Activated T-cell treated with anti-CD3 and anti-CD28 coated beads, Interleukin-2, amount 50 U/mL, for 4 hours (primary cell): ENCODE measurements around the gene UGGT1. TPM values are rescaled to one million over a fixed set of nuclear protein-coding genes. Genes with fewer than 3 reads are reported as not detected.
"Not testable (repeated sequence)": the region's sequence is repeated elsewhere in the genome, so short reads cannot be mapped to it uniquely, and the experiment has no call there.

ENCODE experiments used
- ATAC-seq, 2 donors: fragments of 200-7000 bp; cut with Tn5 transposase; one replicate each; pipeline ENCODE4 v1.10.0; 2021
- DNase-seq: peaks from one replicate; pipeline ENCODE4 v3.0.0-alpha.2; 2020
- H3K27me3 Mint-ChIP-seq: one replicate; pipeline ENCODE4 v1.8.0; 2021; ENCODE audit warnings: low read depth, mixed read lengths
- H3K36me3 Mint-ChIP-seq: one replicate; pipeline ENCODE4 v1.8.0; 2022; ENCODE audit warnings: mixed read lengths; ENCODE audit not compliant: insufficient read depth
- H3K4me1 Mint-ChIP-seq: one replicate; pipeline ENCODE4 v1.8.0; 2021; ENCODE audit warnings: low read depth, mixed read lengths
- H3K4me3 Mint-ChIP-seq: one replicate; pipeline ENCODE4 v1.8.0; 2021; ENCODE audit warnings: mild to moderate bottlenecking, moderate library complexity, mixed read lengths
- H3K9me3 Mint-ChIP-seq: one replicate; pipeline ENCODE4 v1.8.0; 2021; ENCODE audit warnings: mixed read lengths
- total RNA-seq, 3 donors: library from RNA; stranded (reverse); gene quantifications; one replicate each; pipeline ENCODE4 v1.2.1, GENCODE V29; 2021

Gene UGGT1
- total RNA-seq, 3 donors from 2014 or later: 49.9 to 59.1 (median 58.7) TPM

DNA sequence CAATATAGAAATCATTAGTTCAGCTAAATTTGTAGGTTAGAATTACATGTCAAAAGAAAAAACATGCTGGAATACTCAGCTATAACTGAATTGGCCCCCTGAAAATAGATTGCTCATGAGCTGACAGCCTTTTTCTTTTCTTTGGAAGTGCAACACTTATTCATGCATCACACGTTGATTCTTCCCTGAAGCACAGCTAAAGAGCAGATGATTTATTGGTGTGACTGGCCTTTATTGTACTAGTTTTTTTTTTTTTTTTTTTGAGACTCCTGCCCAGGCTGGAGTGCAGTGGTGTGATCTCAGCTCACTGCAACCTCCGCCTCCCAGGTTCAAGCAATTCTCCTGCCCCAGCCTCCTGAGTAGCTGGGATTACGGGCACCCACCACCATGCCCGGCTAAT lies 83.1 kb downstream of the UGGT1 start:
- H3K36me3 Mint-ChIP-seq: peaks cover 61% of the 10 kb centered on the region
- not testable (repeated sequence) for ATAC-seq, H3K4me1 Mint-ChIP-seq, H3K4me3 Mint-ChIP-seq, H3K27me3 Mint-ChIP-seq, DNase-seq, H3K9me3 Mint-ChIP-seq

- Mint-ChIP-seq H3K4me1 (no peaks in the 10 kb centered on the region), H3K27me3 (no peaks in the 10 kb centered on the region), H3K36me3 (peaks cover 67% of the 10 kb centered on the region), H3K4me3 (no peak overlapping the region), H3K9me3 (no peaks in the 10 kb centered on the region)
- DNase-seq (no peak), ATAC-seq (no peak)
Measured at GRCh38 chr2:128177315-128177714, 86.3 kb downstream of the UGGT1 start.

- Mint-ChIP-seq H3K4me3 (no peak overlapping the region), H3K4me1 (no peaks in the 10 kb centered on the region), H3K36me3 (peaks cover 66% of the 10 kb centered on the region), H3K27me3 (no peaks in the 10 kb centered on the region), H3K9me3 (no peaks in the 10 kb centered on the region)
- ATAC-seq (no peak), DNase-seq (no peak)
Measured at GRCh38 chr2:128178149-128178649, 87.2 kb downstream of the UGGT1 start.

DNA sequence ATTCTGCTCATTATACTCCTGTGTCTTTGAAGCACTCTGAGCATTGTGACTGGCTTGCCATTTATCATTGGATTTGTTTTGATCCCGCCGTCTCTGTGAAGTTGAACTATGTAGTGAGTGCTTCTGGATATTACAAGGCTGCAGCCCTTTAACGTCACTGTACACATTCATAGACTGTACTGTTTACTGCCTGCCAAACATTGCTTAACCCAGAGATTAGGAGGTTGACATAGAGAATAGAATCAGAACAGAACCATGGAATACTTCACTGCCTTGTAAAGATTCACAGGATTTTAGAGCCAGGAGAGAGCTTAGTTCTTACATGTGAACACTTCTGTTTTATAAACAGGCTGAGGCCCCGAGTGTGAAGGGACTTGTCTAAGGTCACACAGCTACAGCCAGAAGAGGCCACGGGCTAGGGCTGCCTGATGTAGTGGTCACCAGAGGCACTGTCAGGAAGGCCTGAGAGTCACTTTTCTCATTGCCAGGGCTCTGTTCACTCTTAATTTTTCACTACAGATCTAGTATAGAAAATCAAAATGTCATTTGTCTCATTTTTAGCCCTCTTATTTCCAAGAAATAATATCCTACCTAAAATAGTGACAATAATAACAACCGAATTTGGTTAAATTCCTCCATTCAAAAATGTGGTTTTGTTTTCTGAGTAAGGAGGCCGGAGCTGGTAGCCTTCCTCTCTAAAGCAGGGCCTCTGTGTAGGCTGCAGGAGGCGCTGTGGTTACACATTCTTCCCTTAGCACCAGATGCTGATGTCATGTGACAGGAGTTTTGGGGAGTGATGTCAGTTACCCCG lies 87.9 kb downstream of the UGGT1 start:
- no peaks in the 10 kb centered on the region for H3K9me3 Mint-ChIP-seq
- H3K4me1 Mint-ChIP-seq: no peaks in the 10 kb centered on the region
- H3K36me3 Mint-ChIP-seq: peaks cover 66% of the 10 kb centered on the region
- ATAC-seq (peak; percentile 67 to 78), DNase-seq (peak; percentile 17)
- no peaks in the 10 kb centered on the region for H3K27me3 Mint-ChIP-seq
- H3K4me3 Mint-ChIP-seq: no peak overlapping the region

GRCh38 chr2:128179461-128179755 lies 88.4 kb downstream of the UGGT1 start:
- Mint-ChIP-seq H3K27me3 (no peaks in the 10 kb centered on the region), H3K36me3 (peaks cover 71% of the 10 kb centered on the region), H3K4me3 (no peak overlapping the region), H3K9me3 (no peaks in the 10 kb centered on the region), H3K4me1 (no peaks in the 10 kb centered on the region)
- no peak for DNase-seq
- no peak for ATAC-seq

DNA sequence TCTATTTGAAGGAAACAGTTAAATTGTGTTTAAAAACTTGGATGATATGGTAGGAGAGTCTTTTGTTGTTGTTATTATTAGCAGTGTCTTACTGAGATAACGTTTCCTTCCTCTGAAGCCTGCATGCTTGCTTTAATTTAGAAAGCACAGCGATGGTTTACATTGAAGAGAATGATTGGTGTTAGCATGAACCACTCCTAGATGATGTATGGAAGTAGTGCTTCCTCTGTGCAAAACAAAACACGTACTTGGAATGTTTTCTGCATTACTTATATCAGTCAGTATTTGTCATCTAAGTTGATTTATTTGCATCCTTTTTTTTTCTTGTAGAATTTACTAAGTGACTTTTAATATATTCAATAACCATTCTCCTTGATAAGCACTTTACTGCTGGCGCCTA lies 89.0 kb downstream of the UGGT1 start:
- DNase-seq: no peak
- no peaks in the 10 kb centered on the region for H3K9me3 Mint-ChIP-seq
- no peaks in the 10 kb centered on the region for H3K27me3 Mint-ChIP-seq
- ATAC-seq: no peak
- peaks cover 70% of the 10 kb centered on the region for H3K36me3 Mint-ChIP-seq
- no peaks in the 10 kb centered on the region for H3K4me1 Mint-ChIP-seq
- no peak overlapping the region for H3K4me3 Mint-ChIP-seq

- peaks cover 53% of the 10 kb centered on the region for H3K36me3 Mint-ChIP-seq
- DNase-seq: no peak
- H3K9me3 Mint-ChIP-seq: no peaks in the 10 kb centered on the region
Measured at GRCh38 chr2:128185576-128185975, 94.6 kb downstream of the UGGT1 start.

GRCh38 chr2:128187032-128187654 lies 96.1 kb downstream of the UGGT1 start:
- ATAC-seq (no peak), DNase-seq (no peak)
- no peak overlapping the region for H3K4me3 Mint-ChIP-seq
- no peaks in the 10 kb centered on the region for H3K27me3 Mint-ChIP-seq
- peaks cover 57% of the 10 kb centered on the region for H3K36me3 Mint-ChIP-seq
- H3K9me3 Mint-ChIP-seq: no peaks in the 10 kb centered on the region
- no peaks in the 10 kb centered on the region for H3K4me1 Mint-ChIP-seq

More at GRCh38 chr2:128185576-128185975, 94.6 kb downstream of the UGGT1 start:
- no peak for ATAC-seq
- Mint-ChIP-seq H3K4me3 (no peak overlapping the region), H3K4me1 (no peaks in the 10 kb centered on the region), H3K27me3 (no peaks in the 10 kb centered on the region)

- DNase-seq (no peak), ATAC-seq (peak; percentile 6 to 32)
- Mint-ChIP-seq H3K9me3 (no peaks in the 10 kb centered on the region), H3K4me3 (no peak overlapping the region), H3K36me3 (peaks cover 22% of the 10 kb centered on the region), H3K4me1 (peaks cover 31% of the 10 kb centered on the region), H3K27me3 (no peaks in the 10 kb centered on the region)
Measured at GRCh38 chr2:128195435-128195984, 104.5 kb downstream of the UGGT1 start.

GRCh38 chr2:128196026-128196425 lies 105.0 kb downstream of the UGGT1 start:
- no peak overlapping the region for H3K4me3 Mint-ChIP-seq
- no peaks in the 10 kb centered on the region for H3K9me3 Mint-ChIP-seq
- H3K36me3 Mint-ChIP-seq: peaks cover 17% of the 10 kb centered on the region
- H3K27me3 Mint-ChIP-seq: no peaks in the 10 kb centered on the region
- peaks cover 31% of the 10 kb centered on the region for H3K4me1 Mint-ChIP-seq
- peak; percentile 12 to 42 for ATAC-seq
- DNase-seq: no peak

DNA sequence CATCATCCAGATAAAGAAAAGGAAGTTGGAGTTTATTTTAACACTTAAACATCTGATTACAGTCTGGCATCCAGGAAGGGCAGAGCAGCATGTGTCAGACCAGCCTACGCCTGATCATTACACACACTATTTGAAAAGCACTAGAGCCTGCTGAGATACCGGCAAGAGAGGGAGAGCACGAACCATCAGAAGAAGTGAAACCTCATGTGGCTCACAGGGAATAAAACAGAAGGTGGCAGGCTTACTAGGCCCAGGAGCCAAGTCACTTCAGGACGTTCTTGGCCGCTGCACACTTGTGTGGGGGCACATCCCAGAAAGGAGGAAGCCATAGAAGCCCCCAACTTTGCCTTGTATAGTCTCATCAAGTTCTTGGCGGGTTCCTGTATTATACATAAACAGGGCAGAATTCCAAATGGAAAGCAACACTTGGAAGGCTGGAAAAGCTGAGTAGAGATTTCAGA lies 105.5 kb downstream of the UGGT1 start:
- Mint-ChIP-seq H3K36me3 (peaks cover 13% of the 10 kb centered on the region), H3K4me1 (peaks cover 31% of the 10 kb centered on the region), H3K9me3 (no peaks in the 10 kb centered on the region), H3K4me3 (no peak overlapping the region), H3K27me3 (no peaks in the 10 kb centered on the region)
- no peak for DNase-seq
- peak; percentile 36 for ATAC-seq

- peak in 1 of 2 donors; percentile 14 for ATAC-seq
- DNase-seq: no peak
- H3K4me3 Mint-ChIP-seq: no peak overlapping the region
- H3K36me3 Mint-ChIP-seq: peaks cover 10% of the 10 kb centered on the region
- H3K27me3 Mint-ChIP-seq: no peaks in the 10 kb centered on the region
- no peaks in the 10 kb centered on the region for H3K9me3 Mint-ChIP-seq
- H3K4me1 Mint-ChIP-seq: peaks cover 31% of the 10 kb centered on the region
Measured at GRCh38 chr2:128197059-128197458, 106.1 kb downstream of the UGGT1 start.

DNA sequence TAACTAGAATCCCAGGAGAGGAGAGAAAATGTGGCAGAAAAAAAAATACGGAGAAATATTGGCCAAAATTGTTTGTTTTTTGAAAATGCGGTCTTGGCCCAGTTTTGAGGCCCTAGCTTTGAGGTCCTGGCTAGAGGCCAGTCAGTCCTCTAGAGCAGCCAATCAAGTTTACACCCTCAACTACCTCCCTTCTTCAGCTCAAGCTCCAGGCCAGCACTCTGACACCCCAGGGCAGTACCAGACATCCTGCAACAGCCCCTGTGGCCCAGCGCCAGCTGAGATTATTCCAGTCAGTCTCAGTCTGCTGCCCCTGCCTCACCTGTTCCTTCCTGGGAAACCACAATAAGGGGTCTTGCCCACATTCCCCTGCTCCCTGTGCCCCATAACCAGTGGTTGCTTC lies 107.7 kb downstream of the UGGT1 start:
- H3K9me3 Mint-ChIP-seq: no peaks in the 10 kb centered on the region
- peaks cover 4% of the 10 kb centered on the region for H3K36me3 Mint-ChIP-seq
- no peak overlapping the region for H3K4me3 Mint-ChIP-seq
- H3K4me1 Mint-ChIP-seq: peaks cover 28% of the 10 kb centered on the region
- ATAC-seq: no peak
- DNase-seq: no peak
- H3K27me3 Mint-ChIP-seq: no peaks in the 10 kb centered on the region

DNA sequence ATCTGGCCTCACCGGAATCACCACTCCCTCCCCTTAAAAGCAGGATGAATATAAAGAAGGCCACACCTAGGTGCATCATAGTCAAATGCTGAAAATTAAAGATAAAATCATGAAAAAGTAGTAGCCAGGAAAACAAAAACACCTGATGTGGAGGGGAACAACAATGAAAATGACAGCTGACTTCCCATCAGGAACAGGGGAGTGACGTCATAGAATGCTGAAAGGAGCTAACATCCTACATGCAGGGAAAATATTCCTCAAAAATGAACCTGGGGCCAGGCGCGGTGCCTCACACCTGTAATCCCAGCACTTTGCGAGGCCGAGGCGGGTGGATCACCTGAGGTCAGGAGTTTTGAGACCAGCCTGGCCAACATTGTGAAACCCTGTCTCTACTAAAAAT lies 108.1 kb downstream of the UGGT1 start:
- peaks cover 26% of the 10 kb centered on the region for H3K4me1 Mint-ChIP-seq
- no peaks in the 10 kb centered on the region for H3K9me3 Mint-ChIP-seq

DNA sequence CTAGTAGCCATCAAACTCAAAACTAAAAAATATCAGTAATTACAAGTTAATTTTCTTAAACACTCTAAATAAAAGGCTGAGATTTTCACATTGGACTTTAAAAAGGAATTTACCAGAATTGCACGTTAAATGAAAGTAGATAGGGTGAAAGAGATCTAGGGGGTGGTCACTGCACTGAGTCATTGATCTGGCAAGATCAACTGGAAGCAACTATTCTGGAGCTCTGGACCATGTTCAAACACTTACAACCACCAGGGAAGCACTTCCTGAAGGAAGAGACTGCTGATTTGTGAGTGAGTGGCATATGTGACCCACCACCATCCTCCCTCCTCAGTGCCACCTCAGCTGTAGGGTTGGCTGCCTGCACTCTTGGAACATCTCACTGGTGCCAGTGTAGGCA lies 111.8 kb downstream of the UGGT1 start:
- ATAC-seq (no peak), DNase-seq (no peak)
- Mint-ChIP-seq H3K4me1 (no peaks in the 10 kb centered on the region), H3K27me3 (no peaks in the 10 kb centered on the region), H3K4me3 (no peak overlapping the region), H3K9me3 (no peaks in the 10 kb centered on the region), H3K36me3 (no peaks in the 10 kb centered on the region)

More for the DNA sequence above, 108.1 kb downstream of the UGGT1 start:
- ATAC-seq: no peak
- Mint-ChIP-seq H3K36me3 (peaks cover 4% of the 10 kb centered on the region), H3K4me3 (no peak overlapping the region), H3K27me3 (no peaks in the 10 kb centered on the region)
- no peak for DNase-seq
